ENCODE results near the gene NCKAP1.

DNA sequence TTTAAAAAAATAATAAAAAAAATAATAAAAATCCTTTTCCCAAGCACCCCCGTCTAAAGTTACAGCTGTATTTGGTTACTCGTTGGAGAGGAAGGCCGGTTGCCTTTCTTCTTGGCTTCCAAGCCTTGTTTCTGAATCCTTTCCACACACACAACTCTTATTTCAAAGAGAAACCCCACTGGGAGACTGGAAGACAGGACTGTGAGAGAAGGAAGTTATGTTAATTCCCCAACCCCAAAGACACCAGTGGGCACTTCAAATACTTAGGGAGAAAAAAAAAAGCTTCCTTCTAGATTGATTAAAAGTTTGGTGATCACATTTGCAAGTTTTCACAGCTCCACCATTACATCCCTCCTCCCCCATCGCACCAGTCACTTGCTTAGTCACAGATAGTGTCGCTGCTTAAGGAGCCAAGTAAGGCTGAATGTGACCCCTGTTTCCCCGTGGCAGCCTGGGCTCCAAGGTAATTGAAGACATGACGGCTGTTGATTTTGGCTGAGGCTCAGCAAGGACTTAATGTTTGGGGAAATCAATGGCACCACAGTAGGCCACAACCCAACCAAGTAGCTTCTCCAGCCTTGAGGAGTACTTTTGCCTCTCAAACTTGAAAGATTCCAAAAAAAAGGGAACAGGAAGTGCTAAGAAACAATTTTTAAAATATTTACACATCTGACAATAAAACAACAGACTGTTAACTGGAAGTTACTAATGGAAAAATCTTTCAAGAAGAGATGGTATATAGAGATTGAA is 131.0 kb downstream of the NCKAP1 start:
- TF ChIP-seq, protein P1, sequence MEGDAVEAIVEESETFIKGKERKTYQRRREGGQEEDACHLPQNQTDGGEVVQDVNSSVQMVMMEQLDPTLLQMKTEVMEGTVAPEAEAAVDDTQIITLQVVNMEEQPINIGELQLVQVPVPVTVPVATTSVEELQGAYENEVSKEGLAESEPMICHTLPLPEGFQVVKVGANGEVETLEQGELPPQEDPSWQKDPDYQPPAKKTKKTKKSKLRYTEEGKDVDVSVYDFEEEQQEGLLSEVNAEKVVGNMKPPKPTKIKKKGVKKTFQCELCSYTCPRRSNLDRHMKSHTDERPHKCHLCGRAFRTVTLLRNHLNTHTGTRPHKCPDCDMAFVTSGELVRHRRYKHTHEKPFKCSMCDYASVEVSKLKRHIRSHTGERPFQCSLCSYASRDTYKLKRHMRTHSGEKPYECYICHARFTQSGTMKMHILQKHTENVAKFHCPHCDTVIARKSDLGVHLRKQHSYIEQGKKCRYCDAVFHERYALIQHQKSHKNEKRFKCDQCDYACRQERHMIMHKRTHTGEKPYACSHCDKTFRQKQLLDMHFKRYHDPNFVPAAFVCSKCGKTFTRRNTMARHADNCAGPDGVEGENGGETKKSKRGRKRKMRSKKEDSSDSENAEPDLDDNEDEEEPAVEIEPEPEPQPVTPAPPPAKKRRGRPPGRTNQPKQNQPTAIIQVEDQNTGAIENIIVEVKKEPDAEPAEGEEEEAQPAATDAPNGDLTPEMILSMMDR (IDR thresholded peaks at IDR 0.05), result no peak
- TF ChIP-seq POLR2A (IDR thresholded peaks at IDR 0.05) (no peak), POLR2AphosphoS5 (IDR thresholded peaks at IDR 0.05) (no peak)
